DMS79 (cell line): ENCODE measurements around the gene EEF2K.

Experiments used
- DNase-seq: peaks from one replicate; lab custom pipeline; 2025; lab: John Stamatoyannopoulos, UW

The EEF2K gene

DNA sequence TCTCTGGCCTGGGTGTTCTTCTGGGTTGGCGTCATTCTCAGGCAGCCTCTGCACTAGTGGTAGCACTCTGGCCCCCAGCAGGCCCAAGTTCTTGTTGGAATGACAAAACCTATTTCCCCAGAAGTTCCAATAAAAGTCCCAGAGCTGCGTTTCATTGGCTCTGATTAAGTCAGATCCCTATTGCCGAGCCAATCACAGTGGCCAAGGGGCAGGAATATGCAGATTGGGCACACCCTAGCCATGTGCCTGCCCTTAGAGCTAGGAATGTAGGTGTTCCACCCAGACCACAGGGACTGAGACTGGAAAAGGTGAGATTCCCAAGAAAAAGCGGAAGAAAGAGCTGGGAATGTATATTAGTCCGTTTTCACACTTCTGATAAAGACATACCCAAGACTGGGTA is 46.2 kb downstream of the EEF2K start:
- no peak for DNase-seq

DNA sequence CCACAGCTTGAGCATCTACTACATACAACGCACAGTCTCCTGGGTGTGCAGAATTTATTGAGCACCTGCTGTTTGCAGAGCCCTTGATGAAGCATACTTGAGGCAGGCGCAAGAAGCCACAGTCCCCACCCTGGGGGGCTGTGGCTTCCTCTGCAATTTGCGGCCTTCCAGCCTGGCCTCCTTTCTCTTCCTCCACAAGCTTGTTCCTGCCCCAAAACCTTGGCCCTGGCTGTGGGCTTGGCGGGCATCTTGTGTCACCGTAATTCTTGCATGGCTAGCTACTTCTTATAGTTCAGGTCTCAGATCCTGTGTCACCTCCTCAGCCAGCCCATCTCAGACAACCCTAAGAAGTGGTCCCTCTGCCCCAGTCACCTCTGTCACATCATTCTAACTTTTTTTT is 47.2 kb downstream of the EEF2K start:
- no peak for DNase-seq

- no peak for DNase-seq
Observed at GRCh38 chr16:22255335-22255734, 49.3 kb downstream of the EEF2K start.

DNA sequence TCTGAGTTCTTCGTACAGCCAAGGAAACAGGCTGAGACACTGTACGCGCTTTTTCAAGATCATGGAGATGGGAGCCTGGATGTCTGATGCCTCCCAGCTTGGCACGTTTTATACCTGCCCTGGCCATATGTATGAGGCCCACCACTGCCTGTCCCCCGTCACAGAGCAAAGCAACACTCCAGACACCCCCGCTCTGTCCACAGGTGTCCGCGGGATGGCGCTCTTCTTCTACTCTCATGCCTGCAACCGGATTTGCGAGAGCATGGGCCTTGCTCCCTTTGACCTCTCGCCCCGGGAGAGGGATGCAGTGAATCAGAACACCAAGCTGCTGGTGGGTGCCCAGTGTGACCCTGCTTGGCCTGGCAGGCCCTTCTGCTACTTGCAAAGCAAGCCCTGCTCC is 51.4 kb downstream of the EEF2K start:
- no peak for DNase-seq

- no peak for DNase-seq
Observed at GRCh38 chr16:22260490-22260889, 54.4 kb downstream of the EEF2K start.

- DNase-seq, result no peak
Observed at GRCh38 chr16:22262460-22262859, 56.4 kb downstream of the EEF2K start.

DNA sequence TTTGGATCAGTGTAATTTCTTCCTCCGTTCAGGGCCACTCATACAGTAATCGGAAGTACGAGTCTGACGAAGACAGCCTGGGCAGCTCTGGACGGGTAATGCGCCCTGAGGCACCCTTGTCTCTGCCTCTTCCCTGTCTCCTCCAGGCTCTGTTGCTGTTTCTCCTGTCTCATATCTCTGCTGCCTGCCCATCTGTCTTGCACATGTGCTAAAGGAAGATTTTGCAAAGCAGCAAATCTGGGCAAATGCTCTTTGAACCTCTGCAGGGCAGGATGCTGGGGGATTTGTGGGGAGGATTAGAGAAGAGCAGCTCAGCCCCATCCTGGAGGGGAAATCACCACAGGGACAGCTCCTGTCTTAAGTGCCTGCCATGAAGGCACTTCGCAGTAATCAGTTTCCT is 58.7 kb downstream of the EEF2K start:
- no peak for DNase-seq

- no peak for DNase-seq
Observed at GRCh38 chr16:22265351-22265750, 59.3 kb downstream of the EEF2K start.

GRCh38 chr16:22266546-22266945 is 60.5 kb downstream of the EEF2K start:
- no peak for DNase-seq

- no peak for DNase-seq
Observed at GRCh38 chr16:22267764-22268163, 61.7 kb downstream of the EEF2K start.

DNA sequence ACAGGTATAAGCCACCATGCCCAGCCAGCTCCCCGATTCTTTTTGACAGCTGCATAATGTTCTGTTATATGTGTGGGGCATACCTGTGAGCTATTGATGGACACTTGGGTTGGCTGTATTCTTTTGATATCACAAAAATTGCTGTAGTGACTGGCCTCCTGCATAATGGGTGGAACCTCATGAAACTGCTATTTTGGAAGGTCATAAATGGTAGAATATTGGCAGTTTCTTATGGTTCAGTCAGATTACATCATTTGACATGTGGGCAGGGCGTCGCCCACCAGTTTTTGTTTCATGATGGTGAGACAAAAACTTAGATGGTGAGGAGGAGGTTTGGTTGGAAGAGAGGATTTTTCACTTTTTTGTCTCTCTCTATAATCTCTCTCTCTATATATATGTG is 64.4 kb downstream of the EEF2K start:
- no peak for DNase-seq

- DNase-seq, result no peak
Observed at GRCh38 chr16:22272870-22273650, 67.0 kb downstream of the EEF2K start.

GRCh38 chr16:22274916-22275315 is 68.8 kb downstream of the EEF2K start:
- DNase-seq, result no peak

DNA sequence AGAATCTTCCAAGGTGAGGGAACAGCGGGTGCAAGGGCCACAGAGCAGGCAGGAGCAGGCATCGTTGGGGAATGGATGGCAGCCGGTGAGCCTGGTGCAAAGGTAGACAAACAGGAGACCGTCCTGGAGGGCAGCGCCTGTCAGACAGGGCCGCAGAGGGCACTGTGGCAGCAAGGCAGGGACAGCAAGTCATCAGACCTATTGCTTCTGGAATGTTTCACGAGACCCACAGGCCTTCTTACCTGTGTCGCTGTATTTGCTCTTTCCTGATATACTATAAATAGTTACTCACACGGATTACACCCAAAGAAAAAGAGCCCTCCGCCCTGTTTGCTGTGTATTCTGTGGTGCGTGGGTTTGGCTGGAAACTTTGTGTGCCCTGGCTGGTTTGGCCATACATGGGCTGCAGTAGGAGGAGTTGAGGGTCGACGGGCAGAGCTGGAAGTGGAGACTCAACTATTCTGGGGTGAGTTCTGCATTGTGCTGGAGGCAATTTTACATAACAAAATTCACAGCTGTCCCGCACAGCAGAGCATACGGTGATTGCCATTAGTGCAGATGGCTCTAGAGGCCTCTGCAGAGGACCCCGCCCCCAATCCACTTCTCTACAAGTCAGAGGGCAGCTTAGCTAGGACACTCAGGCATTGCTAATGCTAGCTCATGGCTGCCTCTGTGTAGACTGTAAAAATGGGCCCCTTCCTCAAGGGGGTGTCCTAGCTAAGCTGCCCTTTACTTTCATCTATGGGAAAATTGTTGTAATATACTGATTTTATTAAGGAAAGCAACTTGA is 72.6 kb downstream of the EEF2K start:
- DNase-seq, result no peak

DNA sequence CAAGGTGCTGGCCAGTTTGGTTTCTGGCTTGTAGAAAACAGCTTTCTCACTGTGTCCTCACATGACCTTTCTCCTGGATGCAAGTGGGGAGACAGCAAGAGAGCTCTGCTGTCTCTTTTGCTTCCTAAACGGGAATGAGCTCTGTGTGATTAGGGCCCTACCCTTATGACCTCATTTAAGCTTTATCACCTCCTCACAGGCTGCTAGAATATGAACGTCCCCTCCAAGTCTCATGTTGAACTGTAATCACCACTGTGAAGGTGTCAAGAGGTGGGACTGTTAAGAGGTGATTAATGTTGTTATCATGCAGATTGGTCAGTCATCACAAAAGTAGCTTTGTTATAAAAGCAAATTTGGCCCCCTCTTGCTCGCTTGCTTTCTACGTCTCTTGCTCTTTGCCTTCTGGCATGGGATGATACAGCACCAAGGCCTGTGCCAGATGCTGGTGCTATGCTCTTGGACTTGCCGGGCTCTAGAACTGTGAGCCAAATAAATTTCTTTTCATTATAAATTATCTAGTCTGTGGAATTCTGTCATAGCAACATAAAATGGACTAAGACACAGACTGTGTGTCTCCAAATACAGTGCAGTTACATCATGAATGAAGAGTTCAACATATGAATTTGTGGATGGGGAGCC is 76.3 kb downstream of the EEF2K start:
- no peak for DNase-seq

DNA sequence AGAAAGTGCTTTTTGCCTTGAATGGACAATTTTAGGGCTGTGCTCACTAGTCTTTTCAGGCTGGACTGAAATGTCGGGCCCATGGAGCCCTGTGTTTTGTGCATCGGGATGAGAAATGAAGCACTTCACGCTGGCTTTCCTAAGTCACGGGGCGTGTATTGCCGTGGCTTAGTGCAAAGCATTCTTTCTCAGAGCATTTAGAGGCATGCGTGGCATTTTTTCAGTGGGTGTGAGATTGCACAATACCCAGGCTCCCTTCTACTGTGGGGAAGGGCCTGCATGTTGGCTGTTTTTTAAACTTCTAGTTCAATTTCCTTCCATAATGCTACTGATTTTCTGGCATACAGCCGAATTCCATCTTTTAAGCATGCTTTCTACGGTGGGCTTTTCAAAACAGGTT is 78.6 kb downstream of the EEF2K start:
- DNase-seq, result no peak

GRCh38 chr16:22285080-22285479 is 79.0 kb downstream of the EEF2K start:
- no peak for DNase-seq

DNA sequence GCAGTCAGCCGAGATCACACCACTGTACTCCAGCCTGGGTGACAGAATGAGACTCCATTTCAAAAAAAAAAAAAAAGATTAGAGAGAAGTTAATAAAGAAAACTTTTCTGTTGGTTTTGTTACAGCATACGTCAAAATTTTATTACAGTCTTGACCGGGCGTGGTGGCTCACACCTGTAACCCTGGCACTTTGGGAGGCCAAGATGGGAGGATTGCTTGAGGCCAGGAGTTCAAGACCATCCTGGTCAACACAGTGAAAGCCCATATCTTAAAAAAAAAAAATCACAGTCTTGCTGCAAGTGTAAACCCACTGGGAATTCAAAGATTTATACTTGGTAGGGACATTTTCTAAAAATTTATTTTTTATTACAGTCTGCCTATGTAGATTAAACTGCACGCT is 84.9 kb downstream of the EEF2K start:
- no peak for DNase-seq

DNA sequence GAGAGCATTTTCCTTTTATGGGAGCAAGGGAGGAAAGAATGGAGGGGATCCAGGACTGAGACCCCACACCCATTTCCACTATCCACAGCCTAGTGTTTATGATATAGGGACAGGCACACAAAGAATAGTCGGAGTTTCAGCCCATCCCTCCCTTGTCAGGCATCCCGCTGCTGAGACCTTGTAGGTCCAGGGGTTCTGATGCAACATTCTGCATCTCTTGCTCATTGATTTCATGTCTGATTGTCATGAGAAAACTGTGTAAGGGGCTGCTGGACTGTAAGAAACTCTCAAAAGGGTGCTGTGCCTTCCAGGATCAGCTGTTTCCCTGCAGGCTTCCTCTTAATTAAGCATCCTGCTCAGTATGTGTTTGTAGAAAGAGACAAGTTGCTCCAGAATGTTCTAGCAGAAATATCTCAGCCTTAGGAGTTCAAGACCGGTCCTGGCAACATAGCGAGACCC is 85.8 kb downstream of the EEF2K start:
- DNase-seq, result no peak

GRCh38 chr16:22292320-22292719 is 86.2 kb downstream of the EEF2K start:
- DNase-seq, result no peak

DNA sequence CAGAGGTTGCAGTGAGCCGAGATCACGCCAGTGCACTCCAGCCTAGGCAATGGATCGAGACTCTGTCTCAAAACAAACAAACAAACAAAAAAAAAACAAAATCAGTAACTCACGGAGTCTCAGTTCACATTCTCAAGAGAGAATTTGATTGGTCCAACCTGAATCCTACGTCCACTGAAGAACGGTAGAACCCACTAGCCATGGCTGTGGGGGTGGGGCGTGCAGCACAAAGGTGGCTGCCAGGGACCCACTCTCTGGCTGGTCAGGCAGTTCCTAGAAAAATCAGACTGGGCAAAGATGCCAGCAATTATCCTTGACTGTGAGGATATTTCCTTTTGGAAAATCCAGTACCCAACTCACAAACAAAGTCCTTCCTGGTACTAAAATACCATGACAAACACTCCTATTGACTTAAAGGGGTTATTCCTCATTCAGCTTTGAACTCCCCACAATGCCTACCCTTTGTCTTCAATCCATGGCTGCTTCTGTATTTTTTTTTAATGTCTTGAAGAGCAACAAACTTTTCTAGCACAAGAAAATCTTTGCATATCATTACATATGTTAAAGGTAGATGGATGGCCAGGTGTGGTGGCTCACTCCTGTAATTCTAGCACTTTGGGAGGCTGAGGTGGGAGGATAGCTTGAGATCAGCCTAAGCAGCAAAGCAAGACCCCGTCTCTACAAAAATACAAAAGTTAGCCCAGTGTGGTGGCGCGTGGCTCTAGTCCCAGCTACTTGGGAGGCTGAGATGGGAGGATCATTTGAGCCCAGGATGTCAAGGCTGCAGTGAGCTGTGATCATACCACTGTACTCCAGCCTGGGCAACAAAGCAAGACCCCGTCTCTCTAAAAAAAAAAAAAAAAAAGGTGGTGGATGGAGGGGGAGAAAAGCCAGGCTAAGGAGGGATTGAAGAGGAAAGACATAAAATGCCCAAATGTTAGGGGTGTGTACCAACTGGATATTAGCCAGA is 87.3 kb downstream of the EEF2K start:
- no peak for DNase-seq
